Lung (tissue), 12 donors: Measurements from ENCODE around the gene ILK. TPM values are rescaled to one million over a fixed set of nuclear protein-coding genes. Genes with fewer than 3 reads are reported as not detected.

Source experiments
- ATAC-seq: fragments of 200-7000 bp; cut with Tn5 transposase; one replicate; pipeline ENCODE4 v1.9.1; 2020; ENCODE audit warnings: moderate number of reproducible peaks; ENCODE audit not compliant: insufficient read depth, low FRiP score
- DNase-seq, 3 donors: peaks; one replicate each; pipeline ENCODE4 v3.0.0-alpha.2; 2013 to 2017
- H3K27ac ChIP-seq, 2 donors: one replicate each; pipeline ENCODE4 v1.5.1; 2013; ENCODE audit warnings: mild to moderate bottlenecking in 2 of 2, moderate library complexity in 2 of 2, control low read depth in 1 of 2, inconsistent platforms in 1 of 2, low read depth in 1 of 2, low read length in 1 of 2
- H3K27me3 ChIP-seq, 3 donors: one replicate each; pipeline ENCODE4 v1.5.1; 2013; ENCODE audit warnings: low read length in 2 of 3; ENCODE audit not compliant: control insufficient read depth in 3 of 3, insufficient read depth in 3 of 3
- H3K36me3 ChIP-seq, 4 donors: one replicate each; pipeline ENCODE4 v1.5.1; 2013; ENCODE audit warnings: low read length in 4 of 4, mild to moderate bottlenecking in 1 of 4, moderate library complexity in 1 of 4; ENCODE audit not compliant: control insufficient read depth in 4 of 4, insufficient read depth in 4 of 4
- H3K4me1 ChIP-seq, 5 donors: one replicate each; pipeline ENCODE4 v1.5.1; 2013; ENCODE audit warnings: low read length in 5 of 5, mild to moderate bottlenecking in 2 of 5, moderate library complexity in 1 of 5; ENCODE audit not compliant: control insufficient read depth in 5 of 5, insufficient read depth in 5 of 5
- H3K4me3 ChIP-seq: one replicate; pipeline ENCODE4 v1.5.1; 2013; ENCODE audit warnings: mild to moderate bottlenecking, control low read depth, moderate library complexity
- H3K9ac ChIP-seq, 2 donors: one replicate each; pipeline ENCODE4 v1.5.1; 2013; ENCODE audit warnings: low read length in 2 of 2, control low read depth in 1 of 2; ENCODE audit not compliant: insufficient read depth in 1 of 2
- H3K9me3 ChIP-seq, 4 donors: one replicate each; pipeline ENCODE4 v1.5.1; 2013; ENCODE audit warnings: low read length in 3 of 4, mild to moderate bottlenecking in 1 of 4, moderate library complexity in 1 of 4; ENCODE audit not compliant: control insufficient read depth in 4 of 4, insufficient read depth in 3 of 4
- CTCF ChIP-seq: IDR thresholded peaks from 2 replicates; pipeline ENCODE4 v1.5.1; 2012; ENCODE audit warnings: mild to moderate bottlenecking; ENCODE audit errors: control extremely low read depth, extremely low read depth
- WGBS, 2 donors: extraction: QIAGEN DNeasy Blood & Tissue Kit; methylation state at CpG; one replicate each; pipeline ENCODE4 v1.1.7; 2013; 5-methylcytosine and 5-hydroxymethylcytosine counted together
- polyA plus RNA-seq, 2 donors: library from polyadenylated mRNA; stranded (reverse); fragments of 200-250 nt; gene quantifications; one replicate each; pipeline ENCODE4 v1.2.1, GENCODE V29; 2013
- total RNA-seq, 2 donors: library from RNA; depleted of rRNA in 1 of 2; stranded (reverse); fragments of >200 nt in 1 of 2; gene quantifications; one replicate each; pipeline ENCODE4 v1.2.1, GENCODE V29; 2014 to 2021
- donor health status: control.
- donor health status: control.
- donor health status: Bipolar disorder and iron deficiency.
- donor health status: healthy.
- donor health status: DM: yes; HTN: yes; CAD: no.

ILK gene
- total and polyA plus RNA-seq, 4 donors, result 91.1 to 147 (median 136) TPM

GRCh38 chr11:6613496-6613895 is 9.9 kb downstream of the ILK start:
- TF ChIP-seq CTCF, result no peak
- H3K27me3 ChIP-seq, result no peaks in the 10 kb centered on the region
- H3K9me3 ChIP-seq, result no peaks in the 10 kb centered on the region
- DNase-seq (no peak), ATAC-seq (no peak)
- H3K9ac ChIP-seq, result peak overlapping the region in 1 of 2 donors; percentile 95
- H3K4me3 ChIP-seq, result no peak overlapping the region
- H3K4me1 ChIP-seq, result peaks cover 5 to 28% (median 14%) of the 10 kb centered on the region in 5 donors
- peaks cover 14 to 51% (median 26%) of the 10 kb centered on the region in 4 donors for H3K36me3 ChIP-seq
- no peak overlapping the region for H3K27ac ChIP-seq
- 95 to 97% methylated on average over 3 of the region's 3 CpGs for WGBS, 2 donors

GRCh38 chr11:6614446-6614845 is 10.9 kb downstream of the ILK start:
- Histone ChIP-seq H3K4me3 (no peak overlapping the region), H3K9me3 (no peaks in the 10 kb centered on the region), H3K27ac (no peak overlapping the region), H3K27me3 (no peaks in the 10 kb centered on the region), H3K4me1 (peaks cover 6 to 35% (median 16%) of the 10 kb centered on the region in 5 donors), H3K36me3 (peaks cover 5 to 42% (median 17%) of the 10 kb centered on the region in 4 donors), H3K9ac (no peak overlapping the region)
- TF ChIP-seq CTCF, result no peak
- peak in 1 of 3 donors; percentile 1 for DNase-seq
- WGBS, 2 donors, result 81 to 93% methylated on average over 2 of the region's 2 CpGs
- ATAC-seq, result no peak

- no peaks in the 10 kb centered on the region for H3K27me3 ChIP-seq
- H3K36me3 ChIP-seq, result peaks cover 5 to 36% (median 11%) of the 10 kb centered on the region in 4 donors
- 94 to 95% methylated on average over 5 of the region's 5 CpGs for WGBS, 2 donors
- H3K4me3 ChIP-seq, result no peak overlapping the region
- DNase-seq (no peak), ATAC-seq (no peak)
- H3K9ac ChIP-seq, result no peak overlapping the region
- TF ChIP-seq CTCF, result no peak
- no peak overlapping the region for H3K27ac ChIP-seq
- H3K9me3 ChIP-seq, result no peaks in the 10 kb centered on the region
- H3K4me1 ChIP-seq, result peaks cover 6 to 39% (median 16%) of the 10 kb centered on the region in 5 donors
These were observed 11.5 kb downstream of the ILK start for GRCh38 chr11:6615046-6615445.
